AG04450 (cell line): ENCODE data around the gene TRAK2. TPM values are rescaled to one million over a fixed set of nuclear protein-coding genes. Genes with fewer than 3 reads are reported as not detected.
"Not testable (repeated sequence)": the region's sequence is repeated elsewhere in the genome, so short reads cannot be mapped to it uniquely, and the experiment has no call there.

Experiments
- CTCF ChIA-PET: fragments of 300-600, 350-600 bp; formaldehyde crosslinking; extraction: SDS; loops from one replicate; lab custom pipeline; 2022; ENCODE audit warnings: antibody characterized with exemption, inconsistent platforms; lab: Charles Lee
- POLR2A ChIA-PET: fragments of 350-600 bp; formaldehyde crosslinking; extraction: SDS; loops from one replicate; lab custom pipeline; 2021; ENCODE audit warnings: antibody characterized with exemption, inconsistent platforms; lab: Yijun Ruan, JAX
- DNase-seq: peaks from one replicate; pipeline ENCODE4 v3.0.0-alpha.2; 2011; ENCODE audit warnings: low read depth, low spot score
- H3K27ac ChIP-seq: one replicate; pipeline ENCODE4 v1.5.1; 2012; ENCODE audit warnings: low read depth, low read length, control low read depth
- H3K27me3 ChIP-seq: one replicate; pipeline ENCODE4 v1.6.0; 2012; ENCODE audit warnings: low read length; ENCODE audit not compliant: control insufficient read depth, insufficient read depth
- H3K4me3 ChIP-seq: 2 replicates; pipeline ENCODE4 v1.5.1; 2011; ENCODE audit warnings: mild to moderate bottlenecking, low read depth, low read length, control low read depth
- H3K9me3 ChIP-seq: 2 replicates; pipeline ENCODE4 v1.5.1; 2012; ENCODE audit warnings: low read length; ENCODE audit not compliant: control insufficient read depth, insufficient read depth
- polyA plus RNA-seq: library from polyadenylated mRNA; depleted of rRNA; stranded (reverse); fragments of >200 nt; gene quantifications from 2 replicates; pipeline ENCODE4 v1.2.3, GENCODE V29; 2011
- TF ChIP-seq, protein P1 (sequence below): IDR thresholded peaks from 2 replicates; pipeline ENCODE4 v1.5.1; 2011; ENCODE audit warnings: low read depth, low read length, control low read depth, inconsistent platforms

TRAK2 gene
- polyA plus RNA-seq, 1 experiment: 38.4 TPM

DNA sequence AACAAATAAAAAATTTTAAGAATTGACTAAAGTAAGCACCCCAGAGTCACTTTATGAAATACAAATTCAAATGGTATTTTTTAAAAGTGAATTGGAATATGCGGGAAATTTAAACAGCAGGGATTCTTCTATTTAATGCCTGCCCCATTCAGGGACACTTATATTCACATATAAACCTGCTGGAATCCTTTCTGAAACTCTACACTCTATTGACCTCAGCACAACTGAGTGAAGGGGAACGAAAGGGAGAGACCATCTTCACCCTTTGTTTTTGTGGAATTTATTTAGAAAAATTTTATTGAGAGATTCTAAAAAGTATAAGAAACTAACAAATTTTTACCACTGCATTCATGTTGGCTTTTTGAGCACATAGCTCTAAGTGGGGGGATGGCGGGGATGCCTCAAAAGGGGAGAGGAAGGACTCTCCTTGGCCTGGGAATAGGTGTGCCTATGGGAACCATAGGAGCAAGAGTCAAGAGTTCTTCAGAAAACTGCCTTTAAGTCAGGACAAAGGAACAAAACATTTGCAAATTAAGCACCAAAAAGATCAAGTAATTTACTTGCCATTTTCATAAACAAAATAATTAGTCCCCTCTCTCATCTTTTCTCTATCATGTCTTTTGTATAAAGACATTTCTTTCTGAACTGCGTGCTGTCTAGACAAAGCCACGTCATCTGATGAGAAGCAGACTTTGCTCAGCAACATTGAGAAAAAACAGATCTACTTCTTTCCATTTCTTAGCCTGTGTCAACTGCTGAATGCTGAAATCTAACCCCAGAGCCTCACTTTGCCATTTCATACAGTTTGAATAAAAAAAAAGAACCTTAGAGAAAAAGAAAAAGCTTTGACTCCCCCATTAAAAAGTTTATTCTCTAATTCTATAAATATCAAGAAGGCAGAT, 72.5 kb downstream of the TRAK2 start:
- H3K27me3 ChIP-seq: no peaks in the 10 kb centered on the region
- H3K9me3 ChIP-seq: no peaks in the 10 kb centered on the region
- no peak overlapping the region for H3K4me3 ChIP-seq
- ChIA-PET CTCF (interaction anchor here (2.0 kb wide), 1 partner anchor 14 kb away, joined by 4 read pairs; no protein-coding TSS in a partner anchor), POLR2A (no interaction called here)
- no peak for DNase-seq
- TF ChIP-seq, protein P1, sequence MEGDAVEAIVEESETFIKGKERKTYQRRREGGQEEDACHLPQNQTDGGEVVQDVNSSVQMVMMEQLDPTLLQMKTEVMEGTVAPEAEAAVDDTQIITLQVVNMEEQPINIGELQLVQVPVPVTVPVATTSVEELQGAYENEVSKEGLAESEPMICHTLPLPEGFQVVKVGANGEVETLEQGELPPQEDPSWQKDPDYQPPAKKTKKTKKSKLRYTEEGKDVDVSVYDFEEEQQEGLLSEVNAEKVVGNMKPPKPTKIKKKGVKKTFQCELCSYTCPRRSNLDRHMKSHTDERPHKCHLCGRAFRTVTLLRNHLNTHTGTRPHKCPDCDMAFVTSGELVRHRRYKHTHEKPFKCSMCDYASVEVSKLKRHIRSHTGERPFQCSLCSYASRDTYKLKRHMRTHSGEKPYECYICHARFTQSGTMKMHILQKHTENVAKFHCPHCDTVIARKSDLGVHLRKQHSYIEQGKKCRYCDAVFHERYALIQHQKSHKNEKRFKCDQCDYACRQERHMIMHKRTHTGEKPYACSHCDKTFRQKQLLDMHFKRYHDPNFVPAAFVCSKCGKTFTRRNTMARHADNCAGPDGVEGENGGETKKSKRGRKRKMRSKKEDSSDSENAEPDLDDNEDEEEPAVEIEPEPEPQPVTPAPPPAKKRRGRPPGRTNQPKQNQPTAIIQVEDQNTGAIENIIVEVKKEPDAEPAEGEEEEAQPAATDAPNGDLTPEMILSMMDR: no peak
- H3K27ac ChIP-seq: no peak overlapping the region

DNA sequence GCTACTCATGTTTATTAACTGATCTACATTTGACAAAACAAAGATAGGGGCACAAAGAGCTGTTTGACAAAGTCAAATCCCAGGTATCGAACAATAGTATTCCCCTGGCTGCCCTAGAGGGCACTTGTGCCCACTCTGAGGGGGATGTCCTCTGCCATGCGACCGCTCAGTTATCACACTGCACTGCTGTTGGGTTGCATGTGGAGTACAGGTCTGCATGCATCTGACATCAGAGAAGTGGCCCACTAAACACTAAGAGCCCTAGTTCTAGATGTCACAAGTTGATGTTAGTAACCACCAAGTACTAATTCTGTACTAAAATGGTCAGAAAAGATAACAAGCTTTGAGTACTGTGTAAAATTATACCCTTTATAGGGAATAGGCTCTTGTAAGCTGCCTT, 74.0 kb downstream of the TRAK2 start:
- DNase-seq: no peak

DNA sequence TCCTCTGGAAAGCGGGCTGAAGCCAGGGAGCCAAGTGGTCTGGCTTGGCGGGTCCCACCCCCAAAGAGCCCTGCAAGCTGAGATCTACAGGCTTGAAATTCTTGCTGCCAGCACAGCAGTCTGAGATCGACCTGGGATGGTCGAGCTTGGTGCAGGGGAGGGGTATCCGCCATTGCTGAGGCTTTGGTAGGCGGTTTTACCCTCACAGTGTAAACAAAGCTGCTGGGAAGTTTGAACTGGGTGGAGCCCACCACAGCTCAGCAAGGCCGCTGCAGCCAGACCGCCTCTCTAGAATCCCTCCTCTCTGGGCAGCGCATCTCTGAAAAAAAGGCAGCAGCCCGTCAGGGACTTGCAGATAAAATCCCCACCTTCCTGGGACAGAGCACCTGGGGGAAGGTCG, 81.5 kb downstream of the TRAK2 start:
- H3K27ac ChIP-seq: no peak overlapping the region
- CTCF ChIA-PET: no interaction called here
- TF ChIP-seq, protein P1: no peak
- peaks cover 14% of the 10 kb centered on the region for H3K9me3 ChIP-seq
- POLR2A ChIA-PET: no interaction called here
- DNase-seq: no peak
- H3K27me3 ChIP-seq: no peaks in the 10 kb centered on the region
- no peak overlapping the region for H3K4me3 ChIP-seq

More for the DNA sequence above, 74.0 kb downstream of the TRAK2 start:
- no peaks in the 10 kb centered on the region for H3K27me3 ChIP-seq
- H3K4me3 ChIP-seq: no peak overlapping the region
- ChIA-PET POLR2A (no interaction called here), CTCF (interaction anchor here (0.6 to 2.0 kb wide), 2 partner anchors 12 to 470 kb away, joined by 3 to 4 read pairs; no protein-coding TSS in a partner anchor)
- TF ChIP-seq, protein P1: no peak
- no peaks in the 10 kb centered on the region for H3K9me3 ChIP-seq
- no peak overlapping the region for H3K27ac ChIP-seq

DNA sequence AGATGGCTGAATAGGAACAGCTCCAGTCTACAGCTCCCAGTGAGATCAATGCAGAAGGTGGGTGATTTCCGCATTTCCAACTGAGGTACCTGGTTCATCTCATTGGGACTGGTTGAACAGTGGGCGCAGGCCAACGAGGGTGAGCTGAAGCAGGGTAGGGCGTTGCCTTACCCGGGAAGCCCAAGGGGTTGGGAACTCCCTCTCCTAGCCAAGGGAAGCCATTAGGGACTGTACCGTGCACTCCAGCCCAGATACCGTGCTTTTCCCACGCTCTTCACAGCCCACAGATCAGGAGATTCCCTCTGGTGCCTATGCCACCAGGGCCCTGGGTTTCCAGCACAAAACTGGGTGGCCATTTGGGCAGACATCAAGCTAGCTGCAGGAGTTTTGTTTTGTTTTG, 81.9 kb downstream of the TRAK2 start:
- DNase-seq, H3K27me3 ChIP-seq, H3K27ac ChIP-seq, H3K4me3 ChIP-seq, POLR2A ChIA-PET, CTCF ChIA-PET: not testable (repeated sequence)
- peaks cover 14% of the 10 kb centered on the region for H3K9me3 ChIP-seq

DNA sequence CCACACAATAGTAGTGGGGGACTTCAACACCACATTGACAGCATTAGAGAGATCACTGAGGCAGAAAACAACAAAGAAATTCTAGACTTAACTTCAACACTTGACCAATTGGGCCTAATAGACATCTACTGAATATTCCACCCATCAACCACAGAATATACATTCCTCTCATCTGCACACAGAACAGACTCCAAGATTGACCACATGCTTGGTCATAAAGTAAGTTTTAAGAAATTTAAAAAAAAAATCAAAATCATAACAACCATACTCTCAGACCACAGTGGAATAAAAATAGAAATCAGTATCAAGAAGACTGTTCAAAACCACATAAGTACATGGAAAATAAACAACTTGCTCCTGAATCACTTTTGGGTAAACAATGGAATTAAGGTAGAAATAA, 85.1 kb downstream of the TRAK2 start:
- ChIA-PET CTCF (interaction anchor here (3.0 kb wide), 1 partner anchor 129 kb away, joined by 30 read pairs; no protein-coding TSS in a partner anchor), POLR2A (no interaction called here)
- TF ChIP-seq, protein P1: no peak
- no peak overlapping the region for H3K27ac ChIP-seq
- no peak for DNase-seq
- H3K9me3 ChIP-seq: peaks cover 28% of the 10 kb centered on the region
- no peaks in the 10 kb centered on the region for H3K27me3 ChIP-seq
- H3K4me3 ChIP-seq: no peak overlapping the region
